Measurements from ENCODE around the gene MOV10. TPM values are rescaled to one million over a fixed set of nuclear protein-coding genes. Genes with fewer than 3 reads are reported as not detected.

MOV10 gene
- total and polyA plus RNA-seq, 2 donors (not counting 1 experiment from before 2014, with no cell fraction given): 31.0 to 46.2 TPM

GRCh38 chr1:112735752-112736151 is 61.3 kb downstream of the MOV10 start:
- Histone ChIP-seq H3K9ac (ENCODE audit: low read length) (no peak overlapping the region), H3K27me3 (replicated peaks in 1 of 4; ENCODE audit: control extremely low read depth in 1 of 4, control insufficient read depth in 3 of 4, insufficient read depth in 4 of 4, low read length in 3 of 4) (peaks cover 0 to 14% (median 2%) of the 10 kb centered on the region in 4 experiments), H4K20me1 (ENCODE audit: control insufficient read depth, insufficient read depth, low read length, poor library complexity, severe bottlenecking) (no peaks in the 10 kb centered on the region), H3K36me3 (replicated peaks in 1 of 2; ENCODE audit: control extremely low read depth in 1 of 2, control insufficient read depth in 1 of 2, extremely low read depth in 1 of 2, insufficient read depth in 2 of 2, low read length in 1 of 2) (no peaks in the 10 kb centered on the region), H3K4me1 (ENCODE audit: control insufficient read depth in 2 of 2, insufficient read depth in 2 of 2, low read length in 2 of 2) (peaks cover 4 to 5% of the 10 kb centered on the region in 2 donors), H3K4me2 (replicated peaks; ENCODE audit: low read depth, low read length, poor library complexity, severe bottlenecking) (no peak overlapping the region), H2AFZ (ENCODE audit: insufficient read depth, low read depth, low read length, poor library complexity, severe bottlenecking) (no peak overlapping the region), H3K4me3 (ENCODE audit: control extremely low read depth in 1 of 5, extremely low read depth in 1 of 5, insufficient read depth in 1 of 5, low read depth in 2 of 5, low read length in 4 of 5) (no peak overlapping the region), H3K27ac (ENCODE audit: low read length in 2 of 2) (no peak overlapping the region), H3K79me2 (ENCODE audit: control insufficient read depth, insufficient read depth, low read length) (no peaks in the 10 kb centered on the region), H3K9me3 (ENCODE audit: control extremely low read depth in 1 of 3, control insufficient read depth in 2 of 3, insufficient read depth in 1 of 3, low read length in 2 of 3) (no peaks in the 10 kb centered on the region)
- no CpG with 5 or more reads among the region's 1 CpG for WGBS (ENCODE audit: insufficient coverage)
- H3K4me1 Mint-ChIP-seq: peaks cover 8% of the 10 kb centered on the region
- no peak overlapping the region for H3K4me3 Mint-ChIP-seq
- H3K27me3 Mint-ChIP-seq: peaks cover 36% of the 10 kb centered on the region
- H3K27ac Mint-ChIP-seq: no peak overlapping the region
- intact Hi-C loops (cut with micrococcal nuclease): no loop called here
- DNase-seq: no peak
- no peak for ATAC-seq (ENCODE audit: low read depth)
- H3K9me3 Mint-ChIP-seq (ENCODE audit: insufficient read depth): no peaks in the 10 kb centered on the region
- ChIA-PET POLR2A (no interaction called here), CTCF (no interaction called here)
- TF ChIP-seq CTCF (IDR thresholded peaks at IDR 0.05): no peak
- TF ChIP-seq EZH2 (IDR thresholded peaks at IDR 0.05; ENCODE audit: borderline replicate concordance, insufficient read depth, low read depth, low read length, poor library complexity, severe bottlenecking): no peak

GRCh38 chr1:112737573-112737972 is 63.1 kb downstream of the MOV10 start:
- peaks cover 52% of the 10 kb centered on the region for H3K27me3 Mint-ChIP-seq
- intact Hi-C loops (cut with micrococcal nuclease): no loop called here
- CTCF ChIA-PET: no interaction called here
- H3K27me3 ChIP-seq (replicated peaks in 1 of 4; ENCODE audit: control extremely low read depth in 1 of 4, control insufficient read depth in 3 of 4, insufficient read depth in 4 of 4, low read length in 3 of 4): peaks cover 0 to 28% (median 3%) of the 10 kb centered on the region in 4 experiments
- peaks cover 5% of the 10 kb centered on the region for H3K4me1 Mint-ChIP-seq
- H3K9me3 Mint-ChIP-seq (ENCODE audit: insufficient read depth): no peaks in the 10 kb centered on the region
- ATAC-seq (ENCODE audit: low read depth) (no peak), DNase-seq (no peak)
- POLR2A ChIA-PET: no interaction called here
- no peak overlapping the region for H3K27ac ChIP-seq (ENCODE audit: low read length in 2 of 2)
- H4K20me1 ChIP-seq (ENCODE audit: control insufficient read depth, insufficient read depth, low read length, poor library complexity, severe bottlenecking): no peaks in the 10 kb centered on the region
- H2AFZ ChIP-seq (ENCODE audit: insufficient read depth, low read depth, low read length, poor library complexity, severe bottlenecking): no peak overlapping the region
- no peak overlapping the region for H3K4me3 ChIP-seq (ENCODE audit: control extremely low read depth in 1 of 5, extremely low read depth in 1 of 5, insufficient read depth in 1 of 5, low read depth in 2 of 5, low read length in 4 of 5)
- no peaks in the 10 kb centered on the region for H3K4me1 ChIP-seq (ENCODE audit: control insufficient read depth in 2 of 2, insufficient read depth in 2 of 2, low read length in 2 of 2)
- no peaks in the 10 kb centered on the region for H3K79me2 ChIP-seq (ENCODE audit: control insufficient read depth, insufficient read depth, low read length)
- H3K4me2 ChIP-seq (replicated peaks; ENCODE audit: low read depth, low read length, poor library complexity, severe bottlenecking): no peak overlapping the region
- WGBS (ENCODE audit: insufficient coverage): 83% methylated on average over 3 of the region's 3 CpGs
- H3K9ac ChIP-seq (ENCODE audit: low read length): no peak overlapping the region
- H3K36me3 ChIP-seq (replicated peaks in 1 of 2; ENCODE audit: control extremely low read depth in 1 of 2, control insufficient read depth in 1 of 2, extremely low read depth in 1 of 2, insufficient read depth in 2 of 2, low read length in 1 of 2): no peaks in the 10 kb centered on the region
- TF ChIP-seq CTCF (IDR thresholded peaks at IDR 0.05): no peak
- TF ChIP-seq EZH2 (IDR thresholded peaks at IDR 0.05; ENCODE audit: borderline replicate concordance, insufficient read depth, low read depth, low read length, poor library complexity, severe bottlenecking): no peak
- H3K27ac Mint-ChIP-seq: no peak overlapping the region
- peaks cover 0 to 5% (median 0%) of the 10 kb centered on the region in 3 donors for H3K9me3 ChIP-seq (ENCODE audit: control extremely low read depth in 1 of 3, control insufficient read depth in 2 of 3, insufficient read depth in 1 of 3, low read length in 2 of 3)
- H3K4me3 Mint-ChIP-seq: no peak overlapping the region
